ENCODE data around the gene ESR1. TPM values are rescaled to one million over a fixed set of nuclear protein-coding genes. Genes with fewer than 3 reads are reported as not detected.
"Not testable (repeated sequence)": the region's sequence is repeated elsewhere in the genome, so short reads cannot be mapped to it uniquely, and the experiment has no call there.

The ESR1 gene
- polyA plus RNA-seq, 1 of the 3 experiments (the other 2 are of a cell fraction) = under 0.01 TPM

DNA sequence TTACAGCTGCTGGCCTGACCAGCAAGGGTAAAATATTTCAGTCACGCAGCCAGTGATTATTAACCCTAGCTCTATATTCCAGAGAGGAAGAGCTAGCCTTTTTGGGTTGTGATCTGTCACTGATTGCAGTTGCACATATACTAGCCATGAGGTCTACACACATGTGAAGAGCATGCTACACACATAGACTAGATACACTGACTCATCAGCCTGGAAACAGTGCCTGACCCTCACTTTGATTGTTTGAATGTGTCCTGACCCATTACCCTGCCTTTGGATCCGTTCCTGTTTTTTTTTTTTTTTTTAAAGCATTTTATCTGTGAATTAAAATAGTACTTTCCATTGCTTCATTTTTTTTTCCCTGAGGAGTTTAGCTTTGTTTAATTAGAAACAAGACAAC, 50.8 kb downstream of the ESR1 start:
- no peaks in the 10 kb centered on the region for H3F3A ChIP-seq (replicated peaks; ENCODE audit: insufficient read depth)
- no peaks in the 10 kb centered on the region for H3K79me2 ChIP-seq (ENCODE audit: insufficient read depth)
- H2AFZ ChIP-seq (ENCODE audit: low read depth) = no peak overlapping the region
- DNase-seq = no peak
- no peaks in the 10 kb centered on the region for H3K36me3 ChIP-seq (replicated peaks in 1 of 2; ENCODE audit: control insufficient read depth in 1 of 2, insufficient read depth in 2 of 2, low read length in 1 of 2)
- H3K4me2 ChIP-seq = no peak overlapping the region
- no peak overlapping the region for H3K4me3 ChIP-seq (ENCODE audit: low read depth in 2 of 2, low read length in 1 of 2)
- TF ChIP-seq MEF2A (IDR thresholded peaks at IDR 0.05; ENCODE audit: borderline replicate concordance, low read depth) (no peak), JUND (IDR thresholded peaks at IDR 0.05) (no peak), RAD21 (IDR thresholded peaks at IDR 0.05; ENCODE audit: low read length) (no peak), POLR2AphosphoS5 (IDR thresholded peaks at IDR 0.05; ENCODE audit: low read depth, low read length) (no peak), FOXM1 (IDR thresholded peaks at IDR 0.05; ENCODE audit: low read depth) (no peak), RCOR1 (IDR thresholded peaks at IDR 0.05; ENCODE audit: low read length) (no peak), NRF1 (IDR thresholded peaks at IDR 0.05; ENCODE audit: low read depth, low read length) (no peak), EP300 (IDR thresholded peaks at IDR 0.05; ENCODE audit: borderline replicate concordance in 1 of 2, low read depth in 1 of 2, low read length in 1 of 2) (no peak), ZBTB33 (IDR thresholded peaks at IDR 0.05; ENCODE audit: borderline replicate concordance, low read depth) (no peak), TCF12 (IDR thresholded peaks at IDR 0.05) (no peak), SMC3 (IDR thresholded peaks at IDR 0.05; ENCODE audit: low read depth, low read length) (no peak)
- TF ChIP-seq, protein P1, sequence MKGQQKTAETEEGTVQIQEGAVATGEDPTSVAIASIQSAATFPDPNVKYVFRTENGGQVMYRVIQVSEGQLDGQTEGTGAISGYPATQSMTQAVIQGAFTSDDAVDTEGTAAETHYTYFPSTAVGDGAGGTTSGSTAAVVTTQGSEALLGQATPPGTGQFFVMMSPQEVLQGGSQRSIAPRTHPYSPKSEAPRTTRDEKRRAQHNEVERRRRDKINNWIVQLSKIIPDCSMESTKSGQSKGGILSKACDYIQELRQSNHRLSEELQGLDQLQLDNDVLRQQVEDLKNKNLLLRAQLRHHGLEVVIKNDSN (IDR thresholded peaks at IDR 0.05; ENCODE audit: borderline replicate concordance, low read depth) = no peak
- TF ChIP-seq, protein P2, sequence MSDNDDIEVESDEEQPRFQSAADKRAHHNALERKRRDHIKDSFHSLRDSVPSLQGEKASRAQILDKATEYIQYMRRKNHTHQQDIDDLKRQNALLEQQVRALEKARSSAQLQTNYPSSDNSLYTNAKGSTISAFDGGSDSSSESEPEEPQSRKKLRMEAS (IDR thresholded peaks at IDR 0.05; ENCODE audit: low read depth) = no peak
- WGBS (ENCODE audit: low lambda C conversion rate) = 10% methylated on average over 2 of the region's 2 CpGs
- H3K4me1 ChIP-seq (ENCODE audit: control insufficient read depth in 1 of 2, insufficient read depth in 2 of 2, low read depth in 1 of 2, low read length in 1 of 2) = no peaks in the 10 kb centered on the region
- no peak overlapping the region for H3K27ac ChIP-seq (ENCODE audit: low read depth in 2 of 2, low read length in 1 of 2)
- ChIA-PET CTCF (no interaction called here), POLR2A (no interaction called here)
- no peaks in the 10 kb centered on the region for H3K9me2 ChIP-seq
- H3K27me3 ChIP-seq (ENCODE audit: insufficient read depth) = no peaks in the 10 kb centered on the region
- no peaks in the 10 kb centered on the region for H4K20me1 ChIP-seq (ENCODE audit: insufficient read depth)
- H3K9ac ChIP-seq = no peak overlapping the region
- no peaks in the 10 kb centered on the region for H3K9me3 ChIP-seq

DNA sequence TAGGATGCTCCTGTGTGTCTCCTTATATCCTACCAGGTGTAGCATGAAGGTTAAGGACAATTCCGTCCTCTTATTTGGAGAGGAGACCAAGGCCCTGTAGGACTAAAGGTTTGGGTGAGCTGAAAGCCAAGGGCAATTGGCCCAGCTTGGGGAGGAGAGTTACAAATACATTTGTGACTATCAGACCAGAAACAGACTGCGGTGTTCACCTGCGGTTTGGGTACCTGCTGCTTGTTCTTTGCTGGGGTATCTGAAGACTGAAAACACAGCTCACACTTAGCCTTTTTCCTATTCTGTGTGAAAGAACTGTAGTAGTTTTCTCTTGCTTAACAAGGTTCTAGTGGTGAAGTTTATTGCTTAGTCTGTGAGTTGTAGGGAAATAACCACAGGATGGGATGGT, 55.0 kb downstream of the ESR1 start:
- no peaks in the 10 kb centered on the region for H3K27me3 ChIP-seq (ENCODE audit: insufficient read depth)
- 20% methylated on average over 3 of the region's 3 CpGs for whole genome bisulfite sequencing (ENCODE audit: low lambda C conversion rate)
- CTCF ChIA-PET = interaction anchor here (1.2 kb wide), 1 partner anchor 11 kb away, joined by 3 read pairs; no protein-coding TSS in a partner anchor

DNA sequence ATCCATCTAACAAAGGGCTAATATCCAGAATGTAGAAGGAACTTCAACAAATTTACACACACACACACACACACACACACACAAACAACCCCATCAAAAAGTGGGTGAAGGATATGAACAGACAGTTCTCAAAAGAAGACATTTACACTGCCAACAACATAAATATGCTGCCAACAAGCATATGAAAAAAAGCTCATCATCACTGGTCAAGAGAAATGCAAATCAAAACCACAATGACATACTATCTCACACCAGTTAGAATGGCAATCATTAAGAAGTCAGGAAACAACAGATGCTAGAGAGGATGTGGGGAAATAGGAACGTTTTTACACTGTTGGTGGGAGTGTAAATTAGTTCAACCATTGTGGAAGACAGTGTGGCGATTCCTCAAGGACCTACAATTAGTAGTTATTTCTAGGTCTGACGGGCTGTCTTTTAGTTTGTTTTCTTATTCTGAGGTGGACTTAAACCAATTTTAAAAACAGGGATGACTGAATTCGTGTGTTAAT, 59.9 kb downstream of the ESR1 start:
- H3F3A ChIP-seq (replicated peaks; ENCODE audit: insufficient read depth); H3K27ac ChIP-seq (ENCODE audit: low read depth in 2 of 2, low read length in 1 of 2); H3K9me2 ChIP-seq; H3K36me3 ChIP-seq (replicated peaks in 1 of 2; ENCODE audit: control insufficient read depth in 1 of 2, insufficient read depth in 2 of 2, low read length in 1 of 2); H3K79me2 ChIP-seq (ENCODE audit: insufficient read depth); H3K9me3 ChIP-seq; H2AFZ ChIP-seq (ENCODE audit: low read depth); H3K4me2 ChIP-seq; DNase-seq; H3K4me3 ChIP-seq (ENCODE audit: low read depth in 2 of 2, low read length in 1 of 2); CTCF ChIA-PET; H3K4me1 ChIP-seq (ENCODE audit: control insufficient read depth in 1 of 2, insufficient read depth in 2 of 2, low read depth in 1 of 2, low read length in 1 of 2); POLR2A ChIA-PET; H3K9ac ChIP-seq; H3K27me3 ChIP-seq (ENCODE audit: insufficient read depth); H4K20me1 ChIP-seq (ENCODE audit: insufficient read depth): not testable (repeated sequence)
- 29% methylated on average over 4 of the region's 4 CpGs for WGBS (ENCODE audit: low lambda C conversion rate)

More for the DNA sequence above, 55.0 kb downstream of the ESR1 start:
- Histone ChIP-seq H2AFZ (ENCODE audit: low read depth) (no peak overlapping the region), H3K9me3 (no peaks in the 10 kb centered on the region), H3K4me2 (no peak overlapping the region), H3K4me3 (ENCODE audit: low read depth in 2 of 2, low read length in 1 of 2) (no peak overlapping the region), H3K9me2 (no peaks in the 10 kb centered on the region), H3K27ac (ENCODE audit: low read depth in 2 of 2, low read length in 1 of 2) (no peak overlapping the region), H3K79me2 (ENCODE audit: insufficient read depth) (no peaks in the 10 kb centered on the region), H3F3A (replicated peaks; ENCODE audit: insufficient read depth) (no peaks in the 10 kb centered on the region), H4K20me1 (ENCODE audit: insufficient read depth) (no peaks in the 10 kb centered on the region), H3K4me1 (ENCODE audit: control insufficient read depth in 1 of 2, insufficient read depth in 2 of 2, low read depth in 1 of 2, low read length in 1 of 2) (no peaks in the 10 kb centered on the region), H3K36me3 (replicated peaks in 1 of 2; ENCODE audit: control insufficient read depth in 1 of 2, insufficient read depth in 2 of 2, low read length in 1 of 2) (no peaks in the 10 kb centered on the region), H3K9ac (no peak overlapping the region)
- DNase-seq = no peak
- no peak for TF ChIP-seq TEAD4 (IDR thresholded peaks at IDR 0.05; ENCODE audit: borderline replicate concordance, insufficient read depth)
- POLR2A ChIA-PET = no interaction called here

Measured in SK-N-SH (cell line).